Superior temporal gyrus (tissue), 1 donor: ENCODE measurements around the gene FCGR3A.
"Not testable (repeated sequence)": the region's sequence is repeated elsewhere in the genome, so short reads cannot be mapped to it uniquely, and the experiment has no call there.

ENCODE experiments used
- DNase-seq: peaks from one replicate; pipeline ENCODE4 v3.0.0-alpha.2; 2016; ENCODE audit errors: extremely low spot score

The FCGR3A gene

DNA sequence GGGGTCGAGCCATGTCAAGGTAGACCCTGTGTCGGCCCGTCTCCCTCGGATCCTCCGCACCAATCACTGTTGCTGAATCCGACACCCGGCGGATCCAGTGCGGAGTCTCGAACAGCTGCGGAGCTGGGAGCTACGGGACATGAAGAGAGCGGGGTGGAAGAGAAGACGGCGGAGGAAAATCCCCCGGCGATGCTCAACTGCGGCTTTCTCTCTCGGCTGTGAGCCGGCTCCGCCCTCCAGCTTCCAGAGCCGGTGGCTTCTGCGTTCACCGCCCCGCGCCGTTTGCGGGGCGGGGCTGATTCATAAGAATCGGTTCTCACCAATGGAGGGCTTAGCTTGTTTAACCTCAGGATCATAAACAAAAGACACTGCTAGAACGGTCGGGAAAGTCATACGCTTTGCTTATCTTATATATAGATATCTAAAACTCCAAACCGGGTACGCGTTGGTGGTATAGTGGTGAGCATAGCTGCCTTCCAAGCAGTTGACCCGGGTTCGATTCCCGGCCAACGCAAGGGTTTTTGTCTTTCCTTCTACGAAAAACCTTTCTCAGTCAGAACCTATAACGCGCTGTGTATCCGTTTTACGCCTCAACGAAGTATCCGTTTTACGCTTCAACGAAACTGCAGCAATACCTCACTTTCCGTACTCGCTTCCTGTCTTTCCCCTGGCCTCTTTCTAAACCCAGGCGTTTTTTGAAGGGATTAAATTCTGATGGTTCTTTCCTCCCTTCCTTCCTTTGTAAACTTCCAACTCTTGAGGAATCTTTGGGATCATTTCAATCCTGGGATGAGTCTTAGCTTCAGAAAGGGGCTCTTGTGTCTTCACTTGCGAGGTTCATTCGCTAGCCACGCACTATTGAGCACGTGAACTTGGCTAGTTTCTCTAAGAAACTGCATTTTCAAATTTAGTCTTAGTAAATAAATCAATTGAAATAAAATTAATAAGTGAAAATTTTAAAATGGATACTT is 18.7 kb downstream of the FCGR3A start:
- peak; percentile 94 for DNase-seq

GRCh38 chr1:161530158-161530557 is 19.5 kb downstream of the FCGR3A start:
- peak; percentile 86 for DNase-seq

DNA sequence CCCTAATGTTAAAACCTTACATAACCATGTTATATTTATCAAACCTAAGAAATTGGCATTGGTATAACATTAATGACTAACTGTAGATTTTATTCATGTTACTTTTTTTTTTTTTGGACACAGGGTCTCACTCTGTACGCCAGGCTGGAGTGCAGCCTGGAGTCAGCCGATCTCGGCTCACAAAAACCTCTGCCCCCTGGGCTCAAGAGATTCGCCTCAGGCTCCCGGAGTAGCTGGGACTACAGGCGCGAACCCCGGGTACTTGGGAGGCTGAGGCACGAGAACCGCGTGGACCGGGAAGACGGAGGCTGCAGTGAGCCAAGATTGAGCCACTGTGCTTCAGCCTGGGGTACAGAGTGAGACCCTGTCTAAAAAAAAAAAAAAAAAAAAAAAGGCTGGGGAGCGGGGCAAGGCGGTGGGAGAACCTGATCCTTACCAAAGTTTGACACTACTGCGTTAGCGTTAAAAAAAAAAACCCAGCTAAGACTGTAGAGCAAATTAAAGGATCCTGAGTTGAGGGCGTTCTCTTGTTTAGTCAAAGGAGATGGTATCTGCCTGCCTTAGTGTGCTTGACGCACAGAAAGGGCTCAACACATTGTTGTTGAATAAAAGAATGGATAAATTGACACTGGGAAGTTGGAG is 20.0 kb downstream of the FCGR3A start:
- not testable (repeated sequence) for DNase-seq

GRCh38 chr1:161528550-161528949 is 21.1 kb downstream of the FCGR3A start:
- not testable (repeated sequence) for DNase-seq

GRCh38 chr1:161525918-161526317 is 23.7 kb downstream of the FCGR3A start:
- not testable (repeated sequence) for DNase-seq

- not testable (repeated sequence) for DNase-seq
Observed at GRCh38 chr1:161525321-161525720, 24.3 kb downstream of the FCGR3A start.

GRCh38 chr1:161524742-161525291 is 24.8 kb downstream of the FCGR3A start:
- DNase-seq = not testable (repeated sequence)

GRCh38 chr1:161523817-161524741 is 25.5 kb downstream of the FCGR3A start, which contains the start of gene HSPA6:
HSPA6 (plus strand) TSS chr1:161524540; CDS start chr1:161524659, 119 bp downstream.
- peak; percentile 99 for DNase-seq

- not testable (repeated sequence) for DNase-seq
Observed at GRCh38 chr1:161523041-161523816, 26.4 kb downstream of the FCGR3A start.

GRCh38 chr1:161513953-161514352 is 35.7 kb downstream of the FCGR3A start:
- not testable (repeated sequence) for DNase-seq

GRCh38 chr1:161513448-161513780 is 36.2 kb downstream of the FCGR3A start:
- not testable (repeated sequence) for DNase-seq

- DNase-seq = not testable (repeated sequence)
Observed at GRCh38 chr1:161512636-161513447, 36.8 kb downstream of the FCGR3A start.

- DNase-seq = no peak
Observed at GRCh38 chr1:161511756-161512060, 37.9 kb downstream of the FCGR3A start.

DNA sequence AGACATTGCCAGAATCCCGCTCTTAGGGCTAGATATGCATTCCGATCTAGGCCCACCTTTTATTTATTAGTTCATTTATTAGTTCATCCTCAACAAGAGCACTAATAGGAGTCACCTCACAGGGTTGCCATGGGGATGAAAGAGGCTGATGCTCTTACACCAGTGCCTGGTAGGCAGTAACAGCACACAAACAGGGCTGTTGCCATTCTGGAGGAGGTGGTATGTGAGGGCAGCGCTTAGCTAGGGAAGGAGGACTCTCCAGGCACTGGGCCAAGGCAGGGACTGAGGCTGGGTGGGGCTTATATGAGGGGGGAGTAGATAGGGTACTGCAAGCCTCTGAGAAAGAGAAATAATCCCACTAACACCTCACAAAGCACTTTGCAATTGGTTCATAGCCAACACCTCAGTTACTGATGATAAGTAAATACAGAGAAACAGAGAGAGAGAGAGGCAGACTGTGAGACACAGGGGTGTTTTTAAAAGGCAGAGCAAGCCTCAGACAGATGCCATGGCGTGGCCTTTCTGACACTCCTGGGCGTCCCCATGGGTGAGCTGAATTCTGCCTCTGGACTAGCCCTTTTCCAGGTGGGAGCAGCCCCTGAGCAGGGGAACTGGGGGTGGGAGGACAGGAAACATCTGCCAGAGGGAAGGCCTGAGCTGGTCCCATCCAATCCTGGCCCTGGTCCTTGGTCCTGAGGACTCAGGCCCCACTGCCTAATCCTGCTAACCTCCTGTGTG is 38.4 kb downstream of the FCGR3A start:
- DNase-seq = no peak

- no peak for DNase-seq
Observed at GRCh38 chr1:161510477-161510876, 39.1 kb downstream of the FCGR3A start.

GRCh38 chr1:161506336-161507223 is 43.0 kb downstream of the FCGR3A start:
- no peak for DNase-seq

- no peak for DNase-seq
Observed at GRCh38 chr1:161505686-161506085, 43.9 kb downstream of the FCGR3A start.

DNA sequence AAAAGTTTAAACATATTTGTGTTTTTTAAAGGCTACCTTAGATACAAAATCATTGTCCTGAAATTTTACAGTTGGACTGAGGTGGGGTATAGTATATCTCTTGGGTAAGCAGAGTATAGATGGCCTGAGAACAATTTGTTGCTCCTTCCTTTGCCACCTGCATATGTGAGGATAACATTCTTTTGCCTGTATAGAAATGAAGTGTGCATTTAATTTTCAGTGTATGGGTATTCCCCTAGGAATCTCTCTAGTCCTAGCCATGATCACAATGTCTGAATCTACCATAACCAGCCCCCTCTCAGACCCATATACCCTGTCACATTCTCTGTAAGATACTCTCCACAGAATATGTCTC is 46.2 kb downstream of the FCGR3A start:
- no peak for DNase-seq
